ENCODE measurements around the gene LCN6.

The LCN6 gene

DNA sequence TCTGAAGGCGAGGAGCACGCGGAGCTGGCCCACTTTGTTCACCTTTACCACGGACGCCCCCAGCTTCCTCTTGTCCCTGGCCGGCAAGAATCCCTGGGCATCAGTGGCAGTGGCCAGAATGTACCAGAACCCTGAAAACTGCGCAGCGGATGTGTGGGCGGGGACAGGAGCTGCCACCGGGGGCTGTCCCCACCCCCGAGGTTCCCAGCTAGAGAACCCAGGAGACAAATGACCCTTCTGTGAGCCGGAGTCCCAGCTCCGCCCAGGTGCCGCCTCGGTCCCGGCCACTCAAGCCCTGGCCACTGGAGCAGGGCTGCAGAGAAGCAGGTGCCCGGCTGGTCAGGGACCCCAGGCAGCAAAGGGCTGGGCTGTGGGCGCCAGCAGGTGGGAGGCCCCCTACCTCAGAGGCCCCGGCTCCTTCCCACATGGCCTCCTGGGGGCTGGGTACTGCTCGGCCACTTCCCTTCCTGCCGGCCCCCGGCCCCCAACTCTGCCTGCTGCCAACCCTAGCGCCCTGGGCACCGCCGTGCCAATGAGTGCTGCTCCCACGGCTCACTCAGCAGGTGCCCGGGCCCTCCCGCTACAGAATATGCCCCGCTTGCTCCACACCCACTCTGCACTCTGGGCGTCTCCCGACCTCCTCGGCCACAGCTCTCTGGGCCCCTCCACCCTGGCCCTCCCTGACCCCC is 6.3 kb downstream of the LCN6 start:
- DNase-seq, result no peak

DNA sequence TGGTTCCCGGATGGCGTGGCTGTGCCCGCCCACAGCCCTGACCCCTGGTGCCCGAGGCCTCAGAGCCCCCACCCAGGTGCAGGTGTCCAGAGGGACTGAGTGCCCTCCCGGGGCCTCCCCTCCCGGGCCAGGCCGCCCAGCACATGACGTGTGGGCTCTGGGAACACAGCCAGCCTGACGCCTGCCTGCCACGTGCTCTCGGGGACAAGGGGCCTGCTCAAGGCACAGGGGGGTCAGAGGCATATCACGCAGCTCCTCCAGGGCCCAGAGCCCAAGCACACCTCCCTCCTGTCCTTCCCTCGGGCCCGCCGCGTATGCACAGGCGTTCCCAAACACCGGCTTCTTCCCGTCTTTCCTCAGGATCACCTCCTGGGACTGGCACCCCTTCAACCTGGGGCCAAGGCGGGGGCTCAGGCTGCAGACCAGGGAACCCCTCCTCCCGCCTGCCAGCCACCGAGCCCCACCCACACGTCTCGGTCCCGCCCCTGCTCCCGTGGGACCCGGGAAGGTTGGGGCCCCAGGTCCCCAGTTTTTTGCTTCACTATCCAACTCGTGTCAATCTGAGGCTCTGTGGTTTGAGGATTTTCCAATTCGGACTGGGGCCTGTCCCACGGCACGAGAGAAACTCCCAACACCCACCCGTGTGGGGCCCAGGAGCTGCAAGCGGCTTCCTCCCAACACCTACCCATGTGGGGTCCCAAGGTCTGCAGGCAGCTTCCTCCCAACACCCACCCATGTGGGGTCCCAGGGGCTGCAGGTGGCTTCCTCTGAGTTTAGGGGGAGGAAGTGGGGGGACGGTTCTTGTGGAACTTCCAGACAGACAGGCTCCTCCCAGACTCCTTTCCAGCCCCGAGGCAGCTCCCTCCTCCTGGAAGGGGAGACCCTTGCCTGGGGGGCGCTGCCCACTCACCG is 7.1 kb downstream of the LCN6 start:
- DNase-seq, result peak; percentile 44

DNA sequence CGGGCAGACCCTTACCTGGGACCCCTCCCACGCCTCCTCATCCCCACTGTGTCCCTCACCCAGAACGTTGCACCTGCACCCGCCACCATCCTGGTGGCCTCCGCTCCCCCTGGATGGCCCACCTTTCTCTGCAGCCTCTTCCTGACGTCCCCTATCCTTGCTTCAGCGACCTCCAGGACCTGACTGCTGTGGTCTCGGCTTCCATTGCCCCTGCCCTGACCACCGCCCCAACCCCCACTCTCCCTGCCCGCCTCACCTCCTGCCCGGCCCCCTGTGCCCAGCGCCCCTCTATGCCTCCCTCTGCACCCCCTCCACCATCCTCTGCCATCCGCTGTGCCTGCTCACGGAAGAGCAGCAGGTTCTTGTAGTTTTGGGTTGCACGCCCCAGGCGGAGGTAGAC is 7.8 kb downstream of the LCN6 start:
- no peak for DNase-seq

DNA sequence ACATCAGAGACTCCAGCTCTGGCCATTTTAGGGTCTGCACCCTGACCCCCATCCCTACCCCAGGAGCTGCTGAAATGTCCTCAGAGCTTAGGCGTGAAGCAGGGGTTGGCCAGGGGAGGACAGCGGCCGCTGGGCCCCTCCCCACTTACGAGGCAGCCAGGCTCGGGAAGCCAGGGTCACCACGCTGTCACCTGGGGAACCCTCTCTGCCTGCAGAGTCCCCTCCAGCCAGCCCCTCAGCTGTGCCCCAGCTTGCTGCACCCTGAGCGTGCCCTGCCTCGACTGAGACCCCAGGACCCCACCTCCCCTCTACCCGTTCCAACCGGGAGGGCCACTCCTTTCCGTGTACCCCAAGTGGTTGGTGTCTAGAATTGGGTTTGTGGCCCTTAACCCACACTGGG is 8.3 kb downstream of the LCN6 start:
- DNase-seq, result no peak

DNA sequence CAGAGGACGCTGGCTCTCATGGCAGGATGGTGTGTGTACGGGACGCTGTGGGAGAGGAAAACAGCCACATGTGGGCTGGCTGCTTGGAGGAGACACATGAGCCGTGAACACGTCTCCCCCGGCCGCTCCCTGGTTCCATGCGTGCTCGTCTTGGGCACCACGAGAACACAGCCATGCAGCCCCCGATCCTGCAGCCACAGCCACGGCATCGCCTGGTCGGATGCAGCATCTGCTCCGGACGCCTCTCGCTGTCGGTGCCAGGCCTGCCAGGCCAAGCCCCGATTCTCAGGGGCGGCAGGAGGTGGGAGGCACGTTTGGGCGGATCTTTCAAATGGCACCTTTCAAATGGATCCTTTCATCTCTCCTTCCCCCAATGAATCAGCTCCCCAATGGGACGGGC is 8.8 kb downstream of the LCN6 start:
- DNase-seq, result no peak

DNA sequence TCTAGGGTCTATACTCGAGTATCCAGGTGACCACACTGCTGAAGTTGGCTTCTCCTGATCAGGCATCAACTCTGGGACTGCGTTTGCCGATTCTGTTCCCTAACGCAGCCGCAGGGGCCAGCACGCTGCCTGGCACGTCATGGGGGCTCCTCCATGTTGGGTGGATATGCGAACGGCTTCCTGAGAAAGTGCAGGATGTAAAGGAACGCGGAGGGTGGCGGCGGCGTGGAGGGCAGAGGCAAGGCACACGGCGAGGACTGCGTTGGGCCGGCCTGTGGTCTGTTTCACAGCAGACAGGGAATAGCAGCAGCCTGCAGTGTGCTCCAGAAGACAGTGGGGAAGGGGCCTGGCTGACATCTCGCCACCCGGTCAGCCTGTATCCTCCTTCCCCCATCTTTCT is 9.4 kb downstream of the LCN6 start:
- no peak for DNase-seq

DNA sequence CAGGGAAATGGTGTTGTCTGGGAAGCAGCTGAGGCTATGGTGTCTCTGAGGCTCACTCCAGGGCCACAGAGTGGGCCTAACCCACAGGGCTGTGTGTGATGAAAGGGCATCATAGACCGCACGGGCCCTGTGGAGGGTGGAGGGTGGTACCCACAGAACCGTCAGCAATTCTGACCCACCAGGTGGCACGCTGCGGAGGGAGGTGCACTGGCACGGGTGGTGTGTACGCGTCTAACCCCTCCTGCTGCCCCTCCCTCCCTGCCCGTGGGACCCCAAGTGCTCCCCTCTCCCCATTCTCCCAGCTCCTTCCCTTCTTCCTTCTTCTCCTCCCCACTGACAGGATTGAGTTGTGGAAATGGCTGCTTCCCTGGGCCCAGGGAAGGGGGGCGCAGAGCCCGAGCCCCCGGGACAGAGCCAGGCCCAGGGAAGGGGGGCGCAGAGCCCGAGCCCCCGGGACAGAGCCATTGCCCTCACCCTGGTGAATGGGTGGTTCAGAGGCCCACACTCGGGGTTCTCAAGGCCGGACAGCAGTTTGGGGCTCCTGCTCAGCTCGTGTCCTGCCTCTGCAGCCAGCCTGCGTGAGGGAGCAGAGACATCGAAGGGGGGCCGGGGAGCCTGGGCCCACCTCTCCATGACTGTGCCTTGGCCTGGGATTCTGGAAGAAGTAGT is 12.4 kb downstream of the LCN6 start:
- no peak for DNase-seq

DNA sequence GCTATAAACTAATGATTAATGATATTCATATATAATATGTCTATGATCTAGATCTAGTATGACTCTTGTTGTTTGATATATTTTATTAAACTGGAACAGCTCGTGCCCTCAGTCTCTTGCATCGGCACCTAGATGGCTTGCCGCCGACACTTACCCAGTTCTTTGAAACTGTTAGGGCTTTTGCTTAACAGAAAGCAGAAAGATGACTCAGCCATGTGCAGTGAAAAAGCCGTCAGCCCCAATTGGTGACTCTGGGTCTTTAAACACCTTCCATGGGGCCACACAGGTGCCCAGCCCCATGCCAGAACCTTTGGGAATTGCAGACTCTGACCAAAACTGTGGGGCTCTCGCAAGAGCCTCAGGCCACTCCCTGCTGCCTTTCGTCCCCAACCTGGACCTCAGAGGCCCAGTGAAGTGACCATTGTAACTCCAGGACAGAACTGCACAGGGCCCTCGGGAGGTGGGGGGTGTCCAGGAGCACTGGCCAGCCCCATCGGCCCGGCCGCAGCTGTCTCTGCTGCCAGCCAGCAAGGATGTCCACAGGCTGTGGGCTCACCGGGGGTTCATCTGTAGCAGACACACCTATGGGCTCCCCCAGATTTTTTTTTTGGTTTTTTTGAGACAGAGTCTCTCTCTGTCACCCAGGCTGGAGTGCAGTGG is 13.4 kb downstream of the LCN6 start:
- DNase-seq, result no peak

DNA sequence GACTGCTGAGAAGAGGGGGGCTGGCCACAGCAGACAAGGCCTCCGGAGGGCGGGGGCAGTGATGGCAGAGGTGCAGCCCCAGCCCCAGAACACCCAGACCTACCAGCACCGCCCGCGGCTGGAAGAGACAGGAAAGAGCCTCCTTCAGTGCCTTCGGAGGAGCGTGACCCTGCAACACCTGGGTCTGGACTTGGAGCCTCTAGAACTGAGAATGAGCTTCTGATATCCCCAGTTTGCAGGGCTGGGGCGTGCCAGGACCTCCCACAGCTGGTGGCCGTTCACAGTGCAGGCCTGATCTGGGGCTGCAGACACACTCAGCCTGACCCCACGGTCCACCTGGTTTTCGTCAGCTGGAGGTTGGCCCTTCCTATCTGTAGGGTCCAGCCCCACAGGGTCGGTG is 14.7 kb downstream of the LCN6 start:
- DNase-seq, result no peak

DNA sequence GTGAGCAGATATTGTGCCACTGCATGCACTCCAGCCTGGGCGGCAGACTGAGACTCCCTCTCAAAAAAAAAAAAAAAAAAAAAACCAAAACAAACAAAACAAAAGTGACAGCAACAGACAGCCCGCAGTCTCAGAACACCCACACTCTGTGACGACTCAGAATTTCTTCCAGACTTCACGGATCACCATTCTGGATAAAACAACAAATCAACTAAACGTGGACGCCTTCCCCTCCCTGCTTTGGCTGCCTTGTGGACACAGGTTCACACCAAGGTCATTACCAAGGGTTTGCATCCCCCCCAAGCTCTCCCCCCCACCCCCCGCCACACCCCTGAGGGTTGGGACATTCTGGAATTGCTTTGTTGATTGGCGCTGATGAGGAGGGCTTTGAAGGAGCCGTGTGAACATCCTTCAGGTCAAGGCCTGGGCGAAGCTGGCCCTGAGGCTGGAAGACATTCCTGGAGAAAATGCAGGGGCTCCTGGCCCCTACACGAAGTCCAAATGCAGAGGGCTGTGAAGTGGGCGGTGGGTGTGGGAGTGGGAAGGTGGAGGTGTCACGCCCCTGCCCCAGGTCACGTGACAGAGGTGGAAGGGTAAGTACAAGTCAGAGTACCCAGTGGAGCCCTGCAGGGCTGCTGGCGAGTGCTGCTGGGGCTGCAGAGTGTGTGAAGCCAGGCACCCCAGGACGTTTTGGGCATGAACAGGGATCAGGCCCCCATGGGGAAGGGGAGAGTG is 15.7 kb downstream of the LCN6 start:
- DNase-seq, result no peak

DNA sequence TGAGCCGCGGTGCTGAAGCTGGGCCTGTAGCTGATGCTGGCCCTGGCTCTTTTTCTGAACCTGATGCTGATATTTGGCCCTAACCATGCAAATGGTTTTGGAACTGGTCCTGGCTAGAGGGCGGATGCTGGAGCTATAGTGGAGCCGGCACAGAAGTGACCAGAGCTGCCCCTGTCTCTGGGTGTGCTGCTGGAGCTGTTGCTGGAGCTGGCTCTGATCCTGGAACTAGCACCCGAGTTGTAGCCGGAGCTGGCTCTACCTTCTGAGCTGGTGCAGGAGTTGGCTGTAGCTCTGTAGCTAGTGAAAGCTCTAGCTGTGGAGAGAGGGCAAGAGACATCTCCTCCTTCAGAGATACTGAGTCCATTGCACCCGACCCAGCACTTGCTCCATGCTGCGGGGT is 18.4 kb downstream of the LCN6 start:
- DNase-seq, result no peak

DNA sequence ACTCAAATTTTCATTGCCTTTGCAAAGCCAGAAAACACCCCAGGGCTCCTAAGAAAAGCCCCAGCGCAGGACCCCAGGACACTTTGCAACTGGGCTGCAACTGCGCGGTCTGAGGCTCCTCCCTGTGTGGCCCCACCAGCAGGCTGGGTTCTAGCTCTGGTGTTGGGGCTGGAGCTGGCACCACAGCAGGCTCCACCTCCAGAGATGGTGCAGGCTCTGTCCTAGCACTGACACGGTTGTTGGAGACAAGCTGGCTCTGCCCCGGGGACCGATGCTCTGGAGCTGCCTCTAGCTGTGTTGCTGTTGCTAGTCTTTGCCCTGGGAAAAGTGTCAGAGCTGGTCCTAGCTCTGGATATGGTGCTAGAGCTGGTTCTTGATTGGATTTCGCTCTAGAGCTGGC is 19.2 kb downstream of the LCN6 start:
- DNase-seq, result no peak

DNA sequence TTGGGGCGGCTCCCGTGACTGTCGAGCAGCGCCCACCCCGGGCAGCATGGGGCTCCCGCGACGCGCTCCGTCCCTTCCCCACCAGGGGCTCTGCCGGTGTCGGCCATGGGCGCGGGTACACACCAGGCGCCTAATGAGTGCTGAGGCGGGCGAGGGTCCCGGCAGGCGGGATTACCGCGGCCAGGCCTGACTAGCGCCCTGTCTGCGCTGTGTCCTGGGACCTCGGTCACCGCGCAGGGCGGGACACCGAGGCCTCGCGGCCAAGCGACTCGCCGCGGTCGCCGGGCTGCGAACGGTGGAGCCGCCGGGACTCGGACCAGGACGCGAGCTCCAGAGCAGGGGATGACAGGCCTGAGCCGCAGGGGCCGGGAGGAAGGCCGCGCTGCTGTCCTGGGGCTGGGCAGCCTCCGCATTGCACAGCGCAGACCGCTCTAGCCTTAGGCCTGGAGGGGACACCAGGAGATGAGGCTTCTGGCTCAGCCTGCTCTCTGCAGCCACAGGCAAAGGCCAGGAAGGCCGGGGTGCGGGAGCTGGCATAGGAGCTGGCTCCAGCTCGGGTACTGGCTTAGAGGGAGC is 19.7 kb downstream of the LCN6 start:
- no peak for DNase-seq

DNA sequence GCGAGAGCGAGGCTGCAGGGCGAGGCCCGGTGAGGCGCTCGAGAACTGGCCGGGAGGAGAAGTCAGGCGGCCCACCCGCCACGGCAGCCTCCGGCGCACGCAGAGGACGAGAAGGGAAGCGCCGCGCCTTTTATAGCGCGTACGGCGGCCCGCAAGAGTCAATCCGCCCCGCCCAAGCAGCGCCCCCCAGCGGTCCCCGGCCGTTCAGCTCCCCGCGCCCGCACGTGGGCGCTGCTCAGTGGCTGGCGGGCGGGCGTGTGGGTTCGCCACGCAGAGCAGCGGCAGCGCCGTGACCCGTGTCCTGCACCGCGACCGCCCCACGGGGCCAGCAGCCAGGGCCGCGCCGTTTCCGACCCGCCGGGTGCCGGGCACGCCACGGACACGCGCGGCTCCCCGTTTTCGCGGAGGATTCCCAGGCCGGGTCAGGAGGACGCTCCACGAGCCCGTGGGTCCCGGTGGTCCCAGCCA is 20.2 kb downstream of the LCN6 start:
- peak; percentile 93 for DNase-seq

DNA sequence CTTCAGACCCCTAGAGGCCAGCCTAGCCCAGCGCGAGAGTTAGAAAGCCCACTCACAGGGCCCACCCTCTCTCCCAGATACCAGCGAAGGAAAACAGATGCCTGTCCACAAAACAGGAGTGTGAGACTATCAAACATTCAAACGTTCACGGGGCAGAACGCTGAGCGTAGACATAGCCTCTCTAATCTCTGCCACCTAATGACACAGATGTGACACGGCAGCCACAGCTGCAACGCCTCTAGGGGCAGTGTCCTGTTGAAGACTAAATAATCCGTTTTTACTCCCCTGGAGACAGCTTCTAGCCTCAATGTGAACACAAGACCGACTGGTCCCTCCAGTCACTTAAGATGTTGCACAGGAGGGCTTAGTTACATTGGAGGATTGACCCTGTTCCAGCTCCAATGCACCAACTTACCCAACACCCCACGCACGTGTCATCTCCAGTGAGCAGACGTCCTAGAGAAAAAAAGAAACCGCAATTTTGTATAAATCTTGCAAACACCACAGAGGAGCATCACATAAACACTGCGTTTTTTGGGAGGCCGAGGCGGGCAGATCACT is 21.6 kb downstream of the LCN6 start:
- DNase-seq, result peak; percentile 48

DNA sequence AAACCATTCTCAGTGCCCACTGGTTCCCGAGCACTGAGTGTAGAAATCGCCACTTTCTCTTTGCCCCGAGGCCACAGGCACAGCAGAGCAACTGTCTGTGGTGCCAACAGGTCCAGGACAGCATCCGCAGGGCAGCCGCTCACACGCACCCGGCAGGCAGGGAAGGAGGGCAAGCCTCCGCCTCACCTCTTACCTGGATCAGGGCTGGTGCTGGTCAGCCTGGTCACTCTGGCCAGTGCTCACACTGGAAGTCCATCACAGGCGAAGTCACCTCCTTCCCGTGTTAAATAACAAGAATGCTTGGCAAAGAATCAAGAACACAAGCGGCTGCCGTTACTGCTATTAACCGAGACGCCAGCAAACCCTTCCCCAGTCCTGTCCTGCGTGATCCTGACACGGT is 22.2 kb downstream of the LCN6 start:
- DNase-seq, result no peak

DNA sequence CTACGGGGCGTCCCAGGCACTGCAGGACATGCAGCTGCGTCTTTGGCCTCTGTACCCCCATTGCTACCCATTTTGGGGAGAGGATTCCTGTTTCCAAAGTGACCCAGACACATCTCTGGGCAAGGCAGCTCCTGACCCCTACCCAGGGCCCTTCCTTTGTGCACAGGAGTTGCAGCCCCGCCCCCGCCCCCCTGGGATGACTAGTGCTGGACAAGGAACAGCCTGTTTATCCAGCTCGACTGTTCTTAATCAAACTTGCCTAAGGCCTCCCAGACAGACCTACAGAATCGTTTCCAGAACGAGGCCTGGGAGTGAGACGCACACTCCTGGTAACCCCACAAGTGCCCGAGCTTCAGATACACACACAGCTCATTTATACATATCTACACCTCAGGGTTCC is 22.7 kb downstream of the LCN6 start:
- DNase-seq, result no peak

DNA sequence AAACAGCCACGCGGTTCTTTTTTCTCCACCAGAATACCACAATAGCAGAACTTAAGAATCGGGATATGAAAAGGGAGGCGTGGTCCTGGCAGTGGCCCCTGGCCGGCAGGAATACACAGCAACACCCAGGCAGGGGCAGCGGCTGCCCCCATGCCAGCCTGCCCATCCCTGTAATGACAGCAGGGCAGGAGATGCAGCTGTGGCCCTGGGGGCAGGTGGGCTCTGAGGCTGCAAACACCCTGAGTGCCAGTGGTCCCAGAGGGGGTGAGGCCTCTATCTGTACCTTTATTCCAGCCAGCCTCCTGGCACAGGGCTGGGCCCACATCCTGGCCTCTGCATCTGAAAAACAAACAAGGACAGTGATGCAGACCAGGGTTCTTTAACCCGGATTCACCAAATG is 23.6 kb downstream of the LCN6 start:
- DNase-seq, result no peak

DNA sequence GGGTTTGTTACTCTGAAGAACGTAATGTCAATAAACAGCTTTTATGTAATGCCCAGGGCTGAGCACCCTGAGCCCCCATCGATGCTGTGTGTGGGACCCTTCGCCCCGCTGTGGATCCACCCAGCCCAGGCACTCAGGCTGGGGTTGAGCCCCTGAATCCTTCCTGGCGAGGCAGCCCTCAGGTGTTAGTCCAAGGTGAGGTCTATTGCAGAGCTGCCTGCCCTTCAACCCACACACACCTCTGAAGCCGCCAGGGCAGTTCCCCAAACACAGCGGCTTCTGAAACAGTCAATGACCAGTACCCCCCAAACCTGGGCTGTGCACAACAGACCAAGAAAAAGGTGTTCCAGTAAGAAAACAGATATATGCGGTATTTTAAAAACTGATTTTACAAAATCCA is 24.3 kb downstream of the LCN6 start:
- no peak for DNase-seq

DNA sequence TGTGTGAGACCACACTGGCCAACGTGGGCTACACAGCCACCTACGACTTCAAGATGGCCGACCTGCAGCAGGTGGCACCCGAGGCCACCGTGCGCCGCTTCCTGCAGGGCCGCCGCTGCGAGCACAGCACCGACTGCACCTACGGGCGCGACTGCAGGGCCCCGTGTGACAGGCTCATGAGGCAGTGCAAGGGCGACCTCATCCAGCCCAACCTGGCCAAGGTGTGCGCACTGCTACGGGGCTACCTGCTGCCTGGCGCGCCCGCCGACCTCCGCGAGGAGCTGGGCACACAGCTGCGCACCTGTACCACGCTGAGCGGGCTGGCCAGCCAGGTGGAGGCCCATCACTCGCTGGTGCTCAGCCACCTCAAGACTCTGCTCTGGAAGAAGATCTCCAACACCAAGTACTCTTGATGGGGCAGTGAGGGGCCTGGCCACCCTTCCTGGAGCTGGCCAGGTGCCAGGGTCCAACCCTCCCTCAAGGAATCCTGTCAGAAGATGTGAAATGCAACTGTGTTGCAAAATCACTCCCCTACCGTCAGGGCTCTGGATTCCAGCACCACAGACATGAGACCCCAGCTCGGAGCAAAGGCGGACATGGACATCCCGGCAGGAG is 24.9 kb downstream of the LCN6 start:
- no peak for DNase-seq

DNA sequence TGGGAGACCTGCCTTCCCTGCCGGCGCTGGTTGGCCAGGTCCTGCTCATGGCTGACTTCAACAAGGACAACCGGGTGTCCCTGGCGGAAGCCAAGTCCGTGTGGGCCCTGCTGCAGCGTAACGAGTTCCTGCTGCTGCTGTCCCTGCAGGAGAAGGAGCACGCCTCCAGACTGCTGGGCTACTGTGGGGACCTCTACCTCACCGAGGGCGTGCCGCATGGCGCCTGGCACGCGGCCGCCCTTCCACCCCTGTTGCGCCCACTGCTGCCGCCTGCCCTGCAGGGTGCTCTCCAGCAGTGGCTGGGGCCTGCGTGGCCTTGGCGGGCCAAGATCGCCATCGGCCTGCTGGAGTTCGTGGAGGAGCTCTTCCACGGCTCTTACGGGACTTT is 25.4 kb downstream of the LCN6 start:
- DNase-seq, result no peak

All from eye (tissue), 1 donor.